Measurements from ENCODE around the gene SMG5. TPM values are rescaled to one million over a fixed set of nuclear protein-coding genes. Genes with fewer than 3 reads are reported as not detected.

The SMG5 gene
- total RNA-seq, 2 experiments from 2014 or later = 70.3 to 70.7 TPM

- TF ChIP-seq, protein P1, sequence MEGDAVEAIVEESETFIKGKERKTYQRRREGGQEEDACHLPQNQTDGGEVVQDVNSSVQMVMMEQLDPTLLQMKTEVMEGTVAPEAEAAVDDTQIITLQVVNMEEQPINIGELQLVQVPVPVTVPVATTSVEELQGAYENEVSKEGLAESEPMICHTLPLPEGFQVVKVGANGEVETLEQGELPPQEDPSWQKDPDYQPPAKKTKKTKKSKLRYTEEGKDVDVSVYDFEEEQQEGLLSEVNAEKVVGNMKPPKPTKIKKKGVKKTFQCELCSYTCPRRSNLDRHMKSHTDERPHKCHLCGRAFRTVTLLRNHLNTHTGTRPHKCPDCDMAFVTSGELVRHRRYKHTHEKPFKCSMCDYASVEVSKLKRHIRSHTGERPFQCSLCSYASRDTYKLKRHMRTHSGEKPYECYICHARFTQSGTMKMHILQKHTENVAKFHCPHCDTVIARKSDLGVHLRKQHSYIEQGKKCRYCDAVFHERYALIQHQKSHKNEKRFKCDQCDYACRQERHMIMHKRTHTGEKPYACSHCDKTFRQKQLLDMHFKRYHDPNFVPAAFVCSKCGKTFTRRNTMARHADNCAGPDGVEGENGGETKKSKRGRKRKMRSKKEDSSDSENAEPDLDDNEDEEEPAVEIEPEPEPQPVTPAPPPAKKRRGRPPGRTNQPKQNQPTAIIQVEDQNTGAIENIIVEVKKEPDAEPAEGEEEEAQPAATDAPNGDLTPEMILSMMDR (IDR thresholded peaks at IDR 0.05) = no peak
Observed at GRCh38 chr1:156241311-156241811, 41.3 kb downstream of the SMG5 start.

DNA sequence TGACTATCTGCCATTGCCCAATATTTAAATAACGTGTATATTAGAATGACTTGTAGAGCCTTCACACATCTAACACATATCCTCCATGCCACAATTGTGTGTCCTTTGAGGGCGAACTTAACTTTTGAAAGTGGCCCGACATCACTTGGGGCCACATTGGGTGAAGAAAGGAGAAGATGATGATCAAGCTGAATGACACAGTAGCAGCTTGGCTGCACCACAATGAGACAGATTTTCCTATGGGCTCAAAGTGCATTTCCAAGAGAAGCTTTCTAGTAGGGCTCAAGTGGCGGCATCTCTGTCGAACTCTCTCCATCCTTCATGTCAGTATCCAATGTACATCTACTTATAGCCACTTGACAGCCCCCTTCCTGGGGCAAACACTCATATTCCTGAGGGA, 44.4 kb downstream of the SMG5 start:
- Mint-ChIP-seq H3K36me3 (ENCODE audit: low read depth) (peaks cover 29% of the 10 kb centered on the region), H3K9me3 (no peaks in the 10 kb centered on the region), H3K27ac (no peak overlapping the region), H3K4me3 (no peak overlapping the region), H3K27me3 (no peaks in the 10 kb centered on the region), H3K4me1 (ENCODE audit: low read depth) (peaks cover 3% of the 10 kb centered on the region)
- POLR2A ChIA-PET = interaction anchor here (1.1 kb wide), 2 partner anchors 8 to 11 kb away, joined by 3 read pairs; no protein-coding TSS in a partner anchor
- DNase-seq (no peak), ATAC-seq (no peak)
- TF ChIP-seq, protein P1 (IDR thresholded peaks at IDR 0.05) = no peak
- CTCF ChIA-PET = interaction anchor here (0.8 to 1.7 kb wide), 3 partner anchors 13 to 109 kb away, joined by 3 to 4 read pairs (median 3); no protein-coding TSS in a partner anchor
- intact Hi-C loops (cut with micrococcal nuclease) = no loop called here

More at GRCh38 chr1:156241311-156241811, 41.3 kb downstream of the SMG5 start:
- ChIA-PET CTCF (interaction anchor here (0.8 to 1.6 kb wide), 3 partner anchors 9 to 96 kb away, joined by 3 to 4 read pairs (median 4); no protein-coding TSS in a partner anchor), POLR2A (interaction anchor here (0.6 to 1.1 kb wide), 4 partner anchors 10 to 78 kb away, joined by 3 to 4 read pairs (median 3); no protein-coding TSS in a partner anchor)
- Mint-ChIP-seq H3K4me1 (ENCODE audit: low read depth) (peaks cover 15% of the 10 kb centered on the region), H3K27ac (no peak overlapping the region), H3K4me3 (no peak overlapping the region), H3K27me3 (no peaks in the 10 kb centered on the region), H3K9me3 (no peaks in the 10 kb centered on the region), H3K36me3 (ENCODE audit: low read depth) (peaks cover 13% of the 10 kb centered on the region)
- intact Hi-C loops (cut with micrococcal nuclease) = no loop called here
- DNase-seq (no peak), ATAC-seq (no peak)

DNA sequence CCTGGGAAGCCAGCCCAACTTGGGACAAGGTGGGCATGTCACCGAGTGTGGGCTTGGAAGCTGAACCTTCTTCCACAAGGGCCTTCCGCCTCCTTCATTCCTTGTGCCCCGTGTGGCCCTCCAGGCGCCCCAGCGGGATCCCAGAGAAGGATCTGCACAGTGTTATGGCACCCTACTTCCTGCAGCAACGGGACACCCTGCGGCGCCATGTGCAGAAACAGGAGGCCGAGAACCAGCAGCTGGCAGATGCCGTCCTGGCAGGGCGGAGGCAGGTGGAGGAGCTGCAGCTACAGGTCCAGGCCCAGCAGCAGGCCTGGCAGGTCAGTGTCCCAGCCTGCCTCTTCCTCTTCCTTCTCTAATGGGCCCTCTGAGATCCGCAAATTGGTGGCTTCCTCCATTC, 46.5 kb downstream of the SMG5 start:
- POLR2A ChIA-PET = interaction anchor here (0.8 to 1.2 kb wide), 2 partner anchors 10 to 114 kb away, joined by 3 read pairs; no protein-coding TSS in a partner anchor

GRCh38 chr1:156233426-156234127, 49.0 kb downstream of the SMG5 start:
- ATAC-seq = no peak
- Mint-ChIP-seq H3K9me3 (no peaks in the 10 kb centered on the region), H3K27me3 (no peaks in the 10 kb centered on the region), H3K27ac (no peak overlapping the region), H3K4me1 (ENCODE audit: low read depth) (peaks cover 4% of the 10 kb centered on the region), H3K36me3 (ENCODE audit: low read depth) (peaks cover 32% of the 10 kb centered on the region), H3K4me3 (no peak overlapping the region)
- ChIA-PET POLR2A (interaction anchor here (0.6 to 2.3 kb wide), 6 partner anchors 12 to 105 kb away, joined by 3 to 9 read pairs (median 4); partner anchors contain the start of gene PAQR6), CTCF (interaction anchor here (0.8 to 2.2 kb wide), 8 partner anchors 8 to 92 kb away, joined by 3 to 7 read pairs (median 4); partner anchors contain the start of gene BGLAP)
- no peak for DNase-seq
- TF ChIP-seq, protein P1 (IDR thresholded peaks at IDR 0.05) = no peak
- intact Hi-C loops (cut with micrococcal nuclease) = no loop called here

More for the DNA sequence above, 46.5 kb downstream of the SMG5 start:
- no peak overlapping the region for H3K4me3 Mint-ChIP-seq
- intact Hi-C loops (cut with micrococcal nuclease) = no loop called here
- no peak for DNase-seq
- peaks cover 30% of the 10 kb centered on the region for H3K36me3 Mint-ChIP-seq (ENCODE audit: low read depth)
- ATAC-seq = no peak
- no peaks in the 10 kb centered on the region for H3K9me3 Mint-ChIP-seq
- no peaks in the 10 kb centered on the region for H3K27me3 Mint-ChIP-seq
- no peak overlapping the region for H3K27ac Mint-ChIP-seq
- CTCF ChIA-PET = no interaction called here
- H3K4me1 Mint-ChIP-seq (ENCODE audit: low read depth) = peaks cover 3% of the 10 kb centered on the region
- TF ChIP-seq, protein P1 (IDR thresholded peaks at IDR 0.05) = no peak

Data from activated CD8-positive, alpha-beta T cell treated with anti-CD3 and anti-CD28 coated beads for 36 hours (primary cell).